Small intestine (tissue), 7 donors: Measurements from ENCODE around the gene TRIM36. TPM values are rescaled to one million over a fixed set of nuclear protein-coding genes. Genes with fewer than 3 reads are reported as not detected.

Source experiments
- DNase-seq, 2 donors: peaks; one replicate each; pipeline versions ENCODE4 v3.0.0 to v3.0.0-alpha.2; 2013
- FAIRE-seq: peaks from 2 replicates; lab custom pipeline; 2012; peaks lifted over from hg19 to GRCh38; lab: Jason Lieb, UNC
- H3K27ac ChIP-seq, 3 donors: one replicate each; pipeline ENCODE4 v1.5.1; 2013; ENCODE audit warnings: low read length in 2 of 3, mild to moderate bottlenecking in 2 of 3, control low read depth in 1 of 3, inconsistent platforms in 1 of 3, low read depth in 1 of 3, moderate library complexity in 1 of 3
- H3K27me3 ChIP-seq, 3 donors: one replicate each; pipeline ENCODE4 v1.6.1; 2013; ENCODE audit warnings: low read length in 3 of 3, inconsistent platforms in 1 of 3; ENCODE audit not compliant: control insufficient read depth in 3 of 3, insufficient read depth in 3 of 3
- H3K36me3 ChIP-seq, 3 donors: one replicate each; pipeline ENCODE4 v1.6.1; 2013; ENCODE audit warnings: low read length in 3 of 3, inconsistent platforms in 1 of 3, low read depth in 1 of 3, mild to moderate bottlenecking in 1 of 3, moderate library complexity in 1 of 3; ENCODE audit not compliant: control insufficient read depth in 3 of 3, insufficient read depth in 2 of 3
- H3K4me1 ChIP-seq, 3 donors: one replicate each; pipeline ENCODE4 v1.6.1; 2013; ENCODE audit warnings: low read length in 2 of 3, inconsistent platforms in 1 of 3, low read depth in 1 of 3, mild to moderate bottlenecking in 1 of 3, moderate library complexity in 1 of 3; ENCODE audit not compliant: control insufficient read depth in 3 of 3, insufficient read depth in 2 of 3
- H3K4me3 ChIP-seq, 3 donors: one replicate each; pipeline ENCODE4 v1.5.1; 2013; ENCODE audit warnings: low read length in 3 of 3, control low read depth in 1 of 3, inconsistent platforms in 1 of 3, low read depth in 1 of 3, mild to moderate bottlenecking in 1 of 3, moderate library complexity in 1 of 3
- H3K9me3 ChIP-seq, 2 donors: one replicate each; pipeline ENCODE4 v1.6.1; 2013; ENCODE audit warnings: low read depth in 1 of 2, low read length in 1 of 2; ENCODE audit not compliant: control insufficient read depth in 2 of 2, insufficient read depth in 1 of 2
- WGBS, 3 donors: extraction: QIAGEN DNeasy Blood & Tissue Kit; methylation state at CpG; one replicate each; pipeline ENCODE4 v1.1.7; 2013; 5-methylcytosine and 5-hydroxymethylcytosine counted together
- polyA plus RNA-seq, 4 donors: library from polyadenylated mRNA; stranded (reverse) in 3 of 4; unstranded in 1 of 4; fragments of 200-250 nt in 3 of 4; fragments of 120-200 nt in 1 of 4; gene quantifications; one replicate each; pipeline versions ENCODE4 v1.2.1 to v1.2.3, GENCODE V29; 2013
- donor health status: healthy with polysubstance abuse.
- donor health status: control.
- donor health status: control.
- donor health status: Bipolar disorder and iron deficiency.
- donor health status: healthy.

Gene TRIM36
- polyA plus RNA-seq, 4 donors = 0.83 to 22.1 (median 10.4) TPM

DNA sequence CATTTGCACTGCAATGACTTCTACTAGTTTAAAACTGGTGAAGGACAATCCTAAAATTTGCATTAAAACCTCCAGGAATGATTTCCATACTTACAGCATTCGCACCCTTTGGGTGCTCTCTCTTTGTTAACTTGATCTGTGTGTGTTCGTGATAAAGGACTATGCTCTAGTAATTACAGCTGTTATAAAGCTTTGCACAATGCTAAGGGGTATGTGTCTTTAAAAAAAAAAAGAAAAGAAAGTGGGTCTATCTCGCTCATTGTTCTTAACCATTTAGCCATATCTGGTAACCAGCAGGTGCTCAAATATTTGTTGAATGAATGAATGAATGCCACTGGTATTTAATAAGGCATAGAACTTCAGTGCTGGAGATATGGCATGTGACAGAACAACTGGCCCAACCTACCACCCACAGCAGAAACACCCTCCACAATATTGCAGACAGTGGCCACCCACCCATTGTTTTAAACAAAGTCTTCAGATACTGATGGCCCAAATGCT, 8.7 kb downstream of the TRIM36 start:
- Histone ChIP-seq H3K36me3 (peaks cover 0 to 2% (median 0%) of the 10 kb centered on the region in 3 donors), H3K9me3 (peaks cover 0 to 12% of the 10 kb centered on the region in 2 donors), H3K4me3 (no peak overlapping the region), H3K4me1 (no peaks in the 10 kb centered on the region), H3K27ac (no peak overlapping the region), H3K27me3 (peaks cover 0 to 2% (median 0%) of the 10 kb centered on the region in 3 donors)
- DNase-seq (no peak), FAIRE-seq (no peak)
- WGBS, 3 donors = 74 to 92% (median 88%) methylated on average over 3 of the region's 3 CpGs

- Histone ChIP-seq H3K27me3 (peaks cover 0 to 3% (median 0%) of the 10 kb centered on the region in 3 donors), H3K4me1 (no peaks in the 10 kb centered on the region), H3K4me3 (no peak overlapping the region), H3K9me3 (peaks cover 0 to 12% of the 10 kb centered on the region in 2 donors), H3K36me3 (no peaks in the 10 kb centered on the region), H3K27ac (no peak overlapping the region)
- no peak for DNase-seq
- 90 to 100% (median 93%) methylated on average over 6 of the region's 6 CpGs for WGBS, 3 donors
- no peak for FAIRE-seq
Observed at GRCh38 chr5:115151208-115151805, 18.4 kb downstream of the TRIM36 start.

GRCh38 chr5:115150512-115150911, 19.2 kb downstream of the TRIM36 start:
- FAIRE-seq = no peak

DNA sequence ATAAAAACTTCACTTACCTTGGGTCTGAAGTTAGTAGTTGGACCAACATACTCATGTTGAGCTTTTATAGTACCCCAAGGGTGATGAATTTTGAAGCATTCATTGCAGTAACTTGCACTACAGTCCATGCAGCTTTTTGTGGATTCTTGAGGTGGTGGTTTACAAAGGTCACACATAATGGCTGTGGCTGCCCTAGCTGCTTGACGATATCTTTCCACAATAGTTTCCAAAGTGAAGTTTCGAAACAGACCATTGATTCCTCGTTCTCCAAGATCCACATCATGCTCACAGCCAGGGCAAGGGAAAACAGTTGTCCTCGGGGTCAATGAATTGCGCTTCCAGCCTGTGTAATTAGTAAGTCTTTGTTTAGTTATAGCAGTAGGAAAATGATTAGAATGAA, 22.7 kb downstream of the TRIM36 start:
- Histone ChIP-seq H3K36me3 (no peaks in the 10 kb centered on the region), H3K27ac (no peak overlapping the region), H3K4me3 (no peak overlapping the region), H3K4me1 (no peaks in the 10 kb centered on the region), H3K9me3 (peaks cover 0 to 7% of the 10 kb centered on the region in 2 donors), H3K27me3 (peaks cover 0 to 3% (median 0%) of the 10 kb centered on the region in 3 donors)
- DNase-seq (no peak), FAIRE-seq (no peak)
- 75 to 78% (median 77%) methylated on average over 5 of the region's 5 CpGs for WGBS, 3 donors

More at GRCh38 chr5:115150512-115150911, 19.2 kb downstream of the TRIM36 start:
- no peak for DNase-seq
- H3K9me3 ChIP-seq = peaks cover 0 to 12% of the 10 kb centered on the region in 2 donors
- no peaks in the 10 kb centered on the region for H3K36me3 ChIP-seq
- peaks cover 0 to 3% (median 0%) of the 10 kb centered on the region in 3 donors for H3K27me3 ChIP-seq
- H3K27ac ChIP-seq = no peak overlapping the region
- H3K4me1 ChIP-seq = no peaks in the 10 kb centered on the region
- WGBS, 3 donors = 85 to 89% (median 87%) methylated on average over 5 of the region's 5 CpGs
- no peak overlapping the region for H3K4me3 ChIP-seq

DNA sequence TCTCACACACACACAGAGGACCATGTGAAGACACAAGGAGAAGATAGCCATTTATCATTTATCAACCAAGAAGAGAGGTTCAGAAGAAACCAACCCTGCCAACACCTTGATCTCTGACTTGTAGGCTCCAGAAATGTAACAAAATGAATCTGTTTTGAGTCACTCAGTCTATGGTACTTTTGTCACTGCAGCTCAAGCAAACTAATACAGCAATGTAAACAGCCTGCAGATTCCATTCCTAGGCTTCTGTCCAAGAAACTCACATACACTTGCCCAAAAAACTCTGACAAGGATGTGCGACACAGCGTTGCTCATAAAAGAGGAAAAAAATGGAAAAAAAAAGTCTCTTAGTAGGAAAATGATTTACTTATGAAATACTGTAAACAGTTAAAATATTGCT, 33.4 kb downstream of the TRIM36 start:
- Histone ChIP-seq H3K4me3 (no peak overlapping the region), H3K4me1 (no peaks in the 10 kb centered on the region), H3K36me3 (peaks cover 0 to 4% (median 0%) of the 10 kb centered on the region in 3 donors), H3K27me3 (no peaks in the 10 kb centered on the region), H3K27ac (no peak overlapping the region), H3K9me3 (no peaks in the 10 kb centered on the region)
- WGBS, 3 donors = 71 to 98% (median 92%) methylated on average over 2 of the region's 2 CpGs
- DNase-seq (no peak), FAIRE-seq (no peak)

GRCh38 chr5:115132465-115132864, 37.2 kb downstream of the TRIM36 start:
- Histone ChIP-seq H3K4me1 (no peaks in the 10 kb centered on the region), H3K36me3 (peaks cover 0 to 4% (median 2%) of the 10 kb centered on the region in 3 donors), H3K27me3 (no peaks in the 10 kb centered on the region), H3K27ac (no peak overlapping the region), H3K4me3 (no peak overlapping the region), H3K9me3 (no peaks in the 10 kb centered on the region)
- 31 to 75% (median 65%) methylated on average over 2 of the region's 2 CpGs for WGBS, 3 donors
- DNase-seq (no peak), FAIRE-seq (no peak)

DNA sequence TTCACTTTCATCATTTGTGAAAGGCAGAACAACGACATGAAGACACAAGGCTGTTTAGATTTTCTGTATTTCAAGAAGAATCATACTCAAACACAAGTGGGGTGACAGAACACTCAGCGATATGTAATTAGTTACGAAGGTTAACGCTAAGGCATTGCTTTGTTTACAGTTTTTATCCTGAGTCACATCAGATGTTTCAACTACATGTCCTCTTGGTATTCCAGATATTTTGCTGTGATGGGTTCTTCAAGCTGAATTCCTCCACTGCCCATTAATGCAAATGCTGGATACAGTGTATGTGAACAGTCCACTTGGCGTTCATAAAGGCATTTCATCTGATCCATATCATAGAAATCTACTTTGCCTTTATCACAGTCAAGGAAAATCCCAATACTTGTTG, 43.4 kb downstream of the TRIM36 start:
- WGBS, 3 donors = 65 to 87% (median 86%) methylated on average over 5 of the region's 5 CpGs

GRCh38 chr5:115124741-115125140, 45.0 kb downstream of the TRIM36 start:
- no peak overlapping the region for H3K4me3 ChIP-seq
- H3K4me1 ChIP-seq = no peaks in the 10 kb centered on the region
- H3K27ac ChIP-seq = no peak overlapping the region
- FAIRE-seq = no peak
- H3K9me3 ChIP-seq = no peaks in the 10 kb centered on the region
- no peak for DNase-seq
- H3K27me3 ChIP-seq = no peaks in the 10 kb centered on the region
- no peaks in the 10 kb centered on the region for H3K36me3 ChIP-seq
- WGBS, 3 donors = 19 to 66% (median 29%) methylated on average over 1 of the region's 1 CpG

More for the DNA sequence above, 43.4 kb downstream of the TRIM36 start:
- FAIRE-seq (no peak), DNase-seq (no peak)
- Histone ChIP-seq H3K4me1 (no peaks in the 10 kb centered on the region), H3K27me3 (no peaks in the 10 kb centered on the region), H3K9me3 (no peaks in the 10 kb centered on the region), H3K27ac (no peak overlapping the region), H3K36me3 (peaks cover 0 to 2% (median 1%) of the 10 kb centered on the region in 3 donors), H3K4me3 (no peak overlapping the region)
